HG03571 (cell line): Measurements from ENCODE around the gene MMS22L.

Experiments used
- ATAC-seq: cut with Tn5 transposase; IDR thresholded peaks from one replicate; pipeline ENCODE4 v1.9.1; 2021; ENCODE audit not compliant: unreplicated experiment

The MMS22L gene, protein sequence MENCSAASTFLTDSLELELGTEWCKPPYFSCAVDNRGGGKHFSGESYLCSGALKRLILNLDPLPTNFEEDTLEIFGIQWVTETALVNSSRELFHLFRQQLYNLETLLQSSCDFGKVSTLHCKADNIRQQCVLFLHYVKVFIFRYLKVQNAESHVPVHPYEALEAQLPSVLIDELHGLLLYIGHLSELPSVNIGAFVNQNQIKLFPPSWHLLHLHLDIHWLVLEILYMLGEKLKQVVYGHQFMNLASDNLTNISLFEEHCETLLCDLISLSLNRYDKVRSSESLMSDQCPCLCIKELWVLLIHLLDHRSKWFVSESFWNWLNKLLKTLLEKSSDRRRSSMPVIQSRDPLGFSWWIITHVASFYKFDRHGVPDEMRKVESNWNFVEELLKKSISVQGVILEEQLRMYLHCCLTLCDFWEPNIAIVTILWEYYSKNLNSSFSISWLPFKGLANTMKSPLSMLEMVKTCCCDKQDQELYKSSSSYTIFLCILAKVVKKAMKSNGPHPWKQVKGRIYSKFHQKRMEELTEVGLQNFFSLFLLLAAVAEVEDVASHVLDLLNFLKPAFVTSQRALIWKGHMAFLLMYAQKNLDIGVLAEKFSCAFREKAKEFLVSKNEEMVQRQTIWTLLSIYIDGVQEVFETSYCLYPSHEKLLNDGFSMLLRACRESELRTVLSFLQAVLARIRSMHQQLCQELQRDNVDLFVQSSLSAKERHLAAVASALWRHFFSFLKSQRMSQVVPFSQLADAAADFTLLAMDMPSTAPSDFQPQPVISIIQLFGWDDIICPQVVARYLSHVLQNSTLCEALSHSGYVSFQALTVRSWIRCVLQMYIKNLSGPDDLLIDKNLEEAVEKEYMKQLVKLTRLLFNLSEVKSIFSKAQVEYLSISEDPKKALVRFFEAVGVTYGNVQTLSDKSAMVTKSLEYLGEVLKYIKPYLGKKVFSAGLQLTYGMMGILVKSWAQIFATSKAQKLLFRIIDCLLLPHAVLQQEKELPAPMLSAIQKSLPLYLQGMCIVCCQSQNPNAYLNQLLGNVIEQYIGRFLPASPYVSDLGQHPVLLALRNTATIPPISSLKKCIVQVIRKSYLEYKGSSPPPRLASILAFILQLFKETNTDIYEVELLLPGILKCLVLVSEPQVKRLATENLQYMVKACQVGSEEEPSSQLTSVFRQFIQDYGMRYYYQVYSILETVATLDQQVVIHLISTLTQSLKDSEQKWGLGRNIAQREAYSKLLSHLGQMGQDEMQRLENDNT

GRCh38 chr6:97282726-97283617 is at the start of gene MMS22L:
MMS22L (minus strand) TSS chr6:97283216; CDS start chr6:97282477, 739 bp downstream.
- peak; percentile 96 for ATAC-seq

DNA sequence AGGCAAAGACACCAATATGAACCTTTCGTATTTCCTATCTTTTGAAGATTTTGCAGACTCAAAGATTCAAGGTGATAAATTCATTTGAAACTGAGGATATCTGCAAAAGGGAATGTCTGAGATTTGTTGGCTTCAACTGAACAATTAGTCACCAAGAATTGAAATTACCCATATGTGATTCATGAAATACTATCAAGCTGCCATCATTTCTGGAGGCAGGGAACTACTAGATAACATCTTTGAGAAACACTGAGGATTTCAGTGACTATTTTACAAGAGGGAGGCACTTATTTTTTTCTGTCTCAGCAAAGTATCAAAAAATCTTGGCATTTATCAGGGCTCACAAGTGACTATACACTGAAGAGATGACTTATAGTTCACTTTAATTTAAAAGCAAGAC is 39.8 kb upstream of the MMS22L start:
- no peak for ATAC-seq

DNA sequence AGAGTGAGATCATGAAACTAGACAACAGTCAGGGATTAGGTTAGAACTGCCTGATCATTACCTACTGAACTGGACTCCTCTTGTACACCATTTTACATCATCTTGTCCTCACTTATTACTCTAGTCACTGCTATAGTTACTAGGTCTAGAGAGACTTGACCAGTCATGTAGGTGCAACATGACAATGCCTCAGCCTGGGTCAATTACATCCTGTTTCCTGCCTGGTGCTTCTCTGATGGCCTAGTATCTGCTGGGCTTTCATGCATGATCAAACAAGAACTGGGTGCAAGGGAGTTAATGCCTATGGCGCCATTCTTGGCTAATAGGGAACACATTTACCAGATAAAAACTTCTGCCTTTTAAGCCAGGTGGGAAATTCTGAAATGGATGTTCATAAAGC is 39.2 kb upstream of the MMS22L start:
- no peak for ATAC-seq

DNA sequence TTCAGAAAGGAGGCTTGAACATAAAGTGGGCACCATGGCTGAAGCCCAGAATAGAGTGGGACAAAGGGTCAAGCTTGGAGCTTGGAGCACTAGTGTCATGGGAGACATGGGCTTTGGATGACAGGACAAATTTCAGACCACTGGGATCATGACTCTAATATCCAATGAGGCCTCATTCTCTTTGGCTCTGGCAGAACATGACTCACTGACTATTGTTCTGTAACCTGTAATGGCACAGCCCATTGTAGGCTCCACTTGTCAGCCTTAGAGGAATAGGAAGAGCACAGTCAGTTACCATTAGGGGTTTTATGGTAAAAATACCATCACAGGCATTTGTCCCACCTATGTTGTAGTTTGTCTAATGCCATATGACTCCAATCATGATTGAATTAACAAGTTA is 34.0 kb upstream of the MMS22L start:
- ATAC-seq = no peak

DNA sequence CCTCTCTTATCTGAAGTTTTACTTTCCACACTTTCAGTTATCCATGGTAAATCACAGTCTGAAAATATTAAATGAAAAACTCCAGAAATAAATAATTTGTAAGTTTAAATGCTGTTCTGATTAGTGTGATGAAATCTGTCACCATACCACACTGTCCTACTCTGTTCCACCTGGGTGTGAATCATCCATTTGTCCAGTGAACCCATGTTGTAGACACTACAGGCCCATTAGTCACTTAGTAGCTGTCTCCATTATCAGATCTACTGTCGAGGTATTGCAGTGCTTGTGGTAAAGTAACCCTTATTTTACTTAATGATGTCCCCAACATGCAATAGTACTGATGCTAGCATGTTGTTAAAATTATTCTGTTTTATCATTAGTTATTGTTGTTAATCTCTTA is 29.2 kb upstream of the MMS22L start:
- no peak for ATAC-seq

DNA sequence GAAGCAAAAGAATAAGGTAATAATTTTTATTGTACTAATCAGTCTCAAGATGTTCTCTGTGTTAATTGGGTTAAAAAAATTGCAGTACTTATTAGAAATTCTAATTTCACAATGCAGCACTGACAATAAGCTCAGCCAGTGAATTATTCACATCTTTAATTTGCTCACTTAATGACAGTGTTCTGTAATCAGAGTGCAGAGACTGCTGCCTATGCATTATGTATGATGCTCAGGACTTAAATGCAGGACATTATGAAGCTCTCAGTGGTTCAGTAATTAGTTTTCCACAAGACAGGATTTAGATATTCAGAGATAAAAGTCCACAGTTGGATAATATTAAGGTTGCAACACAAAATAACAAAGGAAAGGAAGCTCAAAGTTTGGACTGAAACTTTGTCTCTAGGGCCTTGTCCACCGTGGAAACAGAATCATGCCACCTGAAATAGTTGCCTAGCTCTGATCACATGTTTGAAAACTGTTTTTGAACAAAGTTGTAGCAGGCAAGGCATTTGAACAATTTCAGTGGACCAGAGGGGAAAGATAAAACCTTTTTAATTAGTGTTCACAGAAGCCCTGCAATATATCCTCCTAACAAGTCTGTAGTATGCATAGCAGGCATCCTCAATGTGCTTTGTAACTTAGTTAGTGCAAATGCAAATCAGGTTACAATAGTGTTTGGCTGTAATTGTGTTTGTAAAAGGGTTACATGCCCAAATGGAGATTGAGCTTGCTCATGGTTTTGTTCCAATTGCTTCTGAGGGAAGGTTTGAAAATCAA is 23.7 kb upstream of the MMS22L start:
- ATAC-seq = no peak

GRCh38 chr6:97305414-97306066 is 22.5 kb upstream of the MMS22L start:
- no peak for ATAC-seq

- no peak for ATAC-seq
Observed at GRCh38 chr6:97304701-97305100, 21.7 kb upstream of the MMS22L start.

GRCh38 chr6:97294451-97294850 is 11.4 kb upstream of the MMS22L start:
- ATAC-seq = no peak

- ATAC-seq = no peak
Observed at GRCh38 chr6:97293198-97293696, 10.2 kb upstream of the MMS22L start.

- no peak for ATAC-seq
Observed at GRCh38 chr6:97292671-97293070, 9.7 kb upstream of the MMS22L start.

GRCh38 chr6:97291896-97292295 is 8.9 kb upstream of the MMS22L start:
- ATAC-seq = no peak

DNA sequence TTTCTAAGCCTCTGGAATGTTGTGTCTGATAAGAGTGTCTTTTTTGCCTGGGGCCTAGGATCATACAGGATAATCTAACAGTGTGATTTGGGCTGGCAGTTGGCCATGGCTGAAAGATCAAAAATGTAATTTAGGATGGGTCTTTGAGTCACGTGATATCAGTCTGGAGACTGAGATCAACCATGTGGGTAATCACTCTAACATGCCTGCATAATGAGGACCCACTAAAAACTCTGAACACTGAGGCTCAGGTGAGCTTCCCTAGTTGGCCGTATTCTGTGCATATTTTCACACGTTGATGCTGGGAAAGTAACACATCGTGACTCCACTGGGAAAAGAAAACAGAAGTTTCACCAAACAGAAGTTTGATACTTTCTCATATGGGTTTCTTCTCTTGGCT is 6.3 kb upstream of the MMS22L start:
- no peak for ATAC-seq

- ATAC-seq = no peak
Observed at GRCh38 chr6:97288188-97288587, 5.2 kb upstream of the MMS22L start.

DNA sequence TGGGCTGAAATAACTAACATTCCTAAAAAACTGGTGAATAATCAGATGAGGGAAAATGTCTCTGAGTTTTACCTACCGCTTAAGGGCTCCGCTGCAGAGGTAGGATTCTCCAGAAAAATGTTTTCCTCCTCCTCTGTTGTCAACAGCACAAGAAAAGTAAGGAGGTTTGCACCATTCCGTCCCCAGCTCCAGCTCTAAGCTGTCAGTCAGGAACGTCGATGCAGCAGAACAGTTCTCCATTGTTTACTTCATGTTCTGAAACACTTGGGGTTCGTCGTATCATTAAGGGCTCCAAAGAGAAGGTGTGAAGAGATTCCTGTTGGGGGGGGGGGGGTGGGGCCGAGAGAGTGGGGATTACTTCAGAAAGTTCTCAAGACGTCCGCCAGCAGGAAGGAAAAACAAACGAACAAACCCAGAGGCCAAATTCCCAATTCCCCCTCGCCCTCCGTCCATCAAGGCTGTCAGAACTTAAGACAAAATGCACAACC is 734 bp downstream of the MMS22L start:
- no peak for ATAC-seq

DNA sequence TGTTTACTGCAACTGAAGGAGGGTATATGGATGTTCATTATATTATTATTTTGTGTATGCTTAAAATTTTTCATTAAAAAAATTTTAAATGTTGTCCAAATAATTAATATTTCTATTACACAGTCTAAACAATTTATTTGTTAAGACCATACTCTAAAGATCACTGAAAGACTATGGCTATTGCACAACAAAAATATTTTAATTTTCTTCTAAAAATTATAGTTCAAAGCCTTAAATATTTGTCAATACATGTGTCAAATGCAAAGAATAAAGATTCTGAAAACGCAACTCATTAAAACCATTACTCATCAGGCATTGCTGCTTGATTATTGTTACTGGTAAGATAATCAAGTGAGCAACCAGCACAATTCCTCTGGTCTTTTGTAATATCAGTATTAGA is 2.2 kb downstream of the MMS22L start:
- ATAC-seq = no peak

GRCh38 chr6:97275804-97276203 is 7.2 kb downstream of the MMS22L start:
- no peak for ATAC-seq

DNA sequence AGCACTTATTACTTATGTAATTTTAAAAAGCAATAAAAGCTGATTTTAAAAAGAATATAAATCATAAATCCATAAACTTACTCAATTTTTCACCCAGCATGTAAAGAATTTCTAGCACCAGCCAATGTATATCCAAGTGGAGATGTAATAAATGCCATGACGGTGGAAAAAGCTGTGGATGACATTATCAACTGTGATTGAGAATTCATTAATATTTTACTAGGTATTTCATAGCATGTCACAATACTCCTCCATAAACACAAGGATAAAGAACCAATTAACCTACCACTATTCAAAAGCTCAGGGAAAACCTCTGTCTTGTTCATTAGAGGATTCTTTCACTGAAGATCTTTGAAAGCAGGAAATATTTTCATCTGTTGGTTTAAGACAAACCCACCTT is 13.2 kb downstream of the MMS22L start:
- no peak for ATAC-seq

DNA sequence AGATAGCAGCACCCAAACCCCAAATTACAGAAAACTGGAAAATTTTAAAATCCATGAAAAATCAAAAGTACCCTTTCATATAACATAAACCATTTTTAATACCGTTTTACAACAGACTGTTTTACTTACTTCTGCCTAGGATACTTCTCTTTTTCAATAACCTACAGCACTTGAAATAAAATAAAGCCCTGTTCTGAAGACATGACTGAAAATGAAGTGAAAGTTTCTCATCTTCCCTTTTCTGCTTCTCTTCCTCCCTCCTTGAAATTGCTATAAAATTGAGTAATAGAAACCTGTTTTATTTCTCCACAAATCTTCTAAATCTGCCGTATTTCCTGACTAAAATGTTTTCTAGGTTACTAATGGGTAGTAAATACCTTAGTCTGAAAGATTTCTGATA is 20.3 kb downstream of the MMS22L start:
- no peak for ATAC-seq
